GM18951 (cell line): ENCODE measurements around the gene STAC.
"Not testable (repeated sequence)": the region's sequence is repeated elsewhere in the genome, so short reads cannot be mapped to it uniquely, and the experiment has no call there.

Experiments
- POLR2A ChIP-seq: IDR thresholded peaks from 4 replicates; pipeline ENCODE4 v1.6.1; 2011; ENCODE audit warnings: mild to moderate bottlenecking; ENCODE audit not compliant: insufficient read length, insufficient read depth; ENCODE audit errors: extremely low read depth
- in situ Hi-C: fragments of 300-500 bp; cut with MboI; formaldehyde crosslinking; loops from one replicate; pipeline ENCODE4 v1.12.0; 2022; ENCODE audit warnings: low sequenced_read_pairs, mixed read lengths, inconsistent platforms; ENCODE audit not compliant: unreplicated experiment

STAC gene

GRCh38 chr3:36434687-36435426 lies 54.6 kb downstream of the STAC start:
- in situ Hi-C loops, result no loop called here

GRCh38 chr3:36443028-36443686 lies 62.9 kb downstream of the STAC start:
- in situ Hi-C loops, result no loop called here
- no peak for TF ChIP-seq POLR2A

More at GRCh38 chr3:36434687-36435426, 54.6 kb downstream of the STAC start:
- TF ChIP-seq POLR2A, result no peak

- in situ Hi-C loops, result no loop called here
- TF ChIP-seq POLR2A, result no peak
Observed at GRCh38 chr3:36444909-36445308, 64.6 kb downstream of the STAC start.

- in situ Hi-C loops, result no loop called here
- TF ChIP-seq POLR2A, result no peak
Observed at GRCh38 chr3:36446276-36446675, 66.0 kb downstream of the STAC start.

- no peak for TF ChIP-seq POLR2A
- in situ Hi-C loops, result no loop called here
Observed at GRCh38 chr3:36447061-36447460, 66.8 kb downstream of the STAC start.

GRCh38 chr3:36451816-36452215 lies 71.5 kb downstream of the STAC start:
- in situ Hi-C loops, result no loop called here
- no peak for TF ChIP-seq POLR2A

- in situ Hi-C loops, result not testable (repeated sequence)
Observed at GRCh38 chr3:36453213-36453612, 72.9 kb downstream of the STAC start.

GRCh38 chr3:36453896-36454295 lies 73.6 kb downstream of the STAC start:
- in situ Hi-C loops, result not testable (repeated sequence)

GRCh38 chr3:36455406-36455805 lies 75.1 kb downstream of the STAC start:
- in situ Hi-C loops, result no loop called here
- TF ChIP-seq POLR2A, result no peak

GRCh38 chr3:36456784-36457183 lies 76.5 kb downstream of the STAC start:
- in situ Hi-C loops, result no loop called here
- TF ChIP-seq POLR2A, result no peak

GRCh38 chr3:36457667-36458066 lies 77.4 kb downstream of the STAC start:
- TF ChIP-seq POLR2A, result no peak
- in situ Hi-C loops, result no loop called here

GRCh38 chr3:36459177-36459576 lies 78.9 kb downstream of the STAC start:
- in situ Hi-C loops, result no loop called here
- TF ChIP-seq POLR2A, result no peak

GRCh38 chr3:36461597-36461996 lies 81.3 kb downstream of the STAC start:
- in situ Hi-C loops, result no loop called here
- no peak for TF ChIP-seq POLR2A

GRCh38 chr3:36472045-36472444 lies 91.7 kb downstream of the STAC start:
- in situ Hi-C loops, result not testable (repeated sequence)
